Measurements from ENCODE around the gene SAP30BP. TPM values are rescaled to one million over a fixed set of nuclear protein-coding genes. Genes with fewer than 3 reads are reported as not detected.
A peak's percentile ranks its signal among the peaks of the same experiment; 100 is the strongest.

SAP30BP gene
- total RNA-seq, 2 experiments from 2014 or later = 81.4 to 92.7 TPM

- no peaks in the 10 kb centered on the region for H3K36me3 Mint-ChIP-seq
- H3K9me3 Mint-ChIP-seq = no peaks in the 10 kb centered on the region
- ChIA-PET POLR2A (interaction anchor here (1.1 kb wide), 1 partner anchor 17 kb away, joined by 3 read pairs; no protein-coding TSS in a partner anchor), CTCF (interaction anchor here (1.1 to 19.5 kb wide), 3 partner anchors 9 to 107 kb away, joined by 5 to 438 read pairs (median 69); partner anchors contain the start of gene SMIM5)
- H3K27ac Mint-ChIP-seq = no peak overlapping the region
- H3K4me3 Mint-ChIP-seq = no peak overlapping the region
- intact Hi-C loops (cut with micrococcal nuclease) = no loop called here
- DNase-seq = no peak
- peaks cover 5% of the 10 kb centered on the region for H3K4me1 Mint-ChIP-seq (ENCODE audit: low read depth)
- no peaks in the 10 kb centered on the region for H3K27me3 Mint-ChIP-seq
These were observed 24.9 kb upstream of the SAP30BP start for GRCh38 chr17:75642182-75642783.

- Mint-ChIP-seq H3K4me3 (no peak overlapping the region), H3K9me3 (no peaks in the 10 kb centered on the region), H3K27ac (no peak overlapping the region), H3K27me3 (no peaks in the 10 kb centered on the region), H3K36me3 (no peaks in the 10 kb centered on the region), H3K4me1 (ENCODE audit: low read depth) (peaks cover 5% of the 10 kb centered on the region)
- DNase-seq = no peak
- ChIA-PET POLR2A (no interaction called here), CTCF (interaction anchor here (7.7 to 19.5 kb wide), 2 partner anchors 10 to 106 kb away, joined by 69 to 438 read pairs; partner anchors contain the start of gene SMIM5)
- intact Hi-C loops (cut with micrococcal nuclease) = no loop called here
These were observed 24.1 kb upstream of the SAP30BP start for GRCh38 chr17:75642784-75643642.

GRCh38 chr17:75643643-75644017, 23.5 kb upstream of the SAP30BP start:
- no peaks in the 10 kb centered on the region for H3K9me3 Mint-ChIP-seq
- intact Hi-C loops (cut with micrococcal nuclease) = no loop called here
- ChIA-PET CTCF (interaction anchor here (7.7 to 19.5 kb wide), 2 partner anchors 11 to 105 kb away, joined by 69 to 438 read pairs; partner anchors contain the start of gene SMIM5), POLR2A (interaction anchor here (0.6 kb wide), 1 partner anchor 211 kb away, joined by 3 read pairs; no protein-coding TSS in a partner anchor)
- peaks cover 5% of the 10 kb centered on the region for H3K4me1 Mint-ChIP-seq (ENCODE audit: low read depth)
- no peak overlapping the region for H3K27ac Mint-ChIP-seq
- H3K4me3 Mint-ChIP-seq = no peak overlapping the region
- no peaks in the 10 kb centered on the region for H3K27me3 Mint-ChIP-seq
- H3K36me3 Mint-ChIP-seq = no peaks in the 10 kb centered on the region
- DNase-seq = no peak

- ChIA-PET POLR2A (no interaction called here), CTCF (interaction anchor here (1.2 to 19.5 kb wide), 3 partner anchors 13 to 103 kb away, joined by 4 to 438 read pairs (median 69); partner anchors contain the start of gene SMIM5)
- Mint-ChIP-seq H3K27me3 (no peaks in the 10 kb centered on the region), H3K4me3 (no peak overlapping the region), H3K36me3 (peaks cover 4% of the 10 kb centered on the region), H3K4me1 (ENCODE audit: low read depth) (peaks cover 5% of the 10 kb centered on the region), H3K9me3 (no peaks in the 10 kb centered on the region), H3K27ac (no peak overlapping the region)
- DNase-seq = no peak
- intact Hi-C loops (cut with micrococcal nuclease) = no loop called here
These were observed 21.6 kb upstream of the SAP30BP start for GRCh38 chr17:75645501-75645888.

GRCh38 chr17:75645889-75646637, 21.1 kb upstream of the SAP30BP start:
- no peak overlapping the region for H3K4me3 Mint-ChIP-seq
- ChIA-PET POLR2A (no interaction called here), CTCF (interaction anchor here (1.1 to 19.5 kb wide), 3 partner anchors 13 to 103 kb away, joined by 3 to 438 read pairs (median 69); partner anchors contain the start of gene SMIM5)
- intact Hi-C loops (cut with micrococcal nuclease) = no loop called here
- peaks cover 6% of the 10 kb centered on the region for H3K36me3 Mint-ChIP-seq
- H3K27ac Mint-ChIP-seq = no peak overlapping the region
- H3K4me1 Mint-ChIP-seq (ENCODE audit: low read depth) = peaks cover 5% of the 10 kb centered on the region
- peak; percentile 15 for DNase-seq
- H3K9me3 Mint-ChIP-seq = no peaks in the 10 kb centered on the region
- H3K27me3 Mint-ChIP-seq = no peaks in the 10 kb centered on the region

- Mint-ChIP-seq H3K4me3 (no peak overlapping the region), H3K27me3 (no peaks in the 10 kb centered on the region), H3K36me3 (peaks cover 6% of the 10 kb centered on the region), H3K4me1 (ENCODE audit: low read depth) (peaks cover 5% of the 10 kb centered on the region), H3K27ac (no peak overlapping the region), H3K9me3 (no peaks in the 10 kb centered on the region)
- intact Hi-C loops (cut with micrococcal nuclease) = no loop called here
- no peak for DNase-seq
- ChIA-PET CTCF (interaction anchor here (1.1 to 19.5 kb wide), 3 partner anchors 14 to 102 kb away, joined by 3 to 438 read pairs (median 69); partner anchors contain the start of gene SMIM5), POLR2A (no interaction called here)
These were observed 20.5 kb upstream of the SAP30BP start for GRCh38 chr17:75646638-75646992.

- no peak for DNase-seq
- peaks cover 6% of the 10 kb centered on the region for H3K36me3 Mint-ChIP-seq
- no peaks in the 10 kb centered on the region for H3K27me3 Mint-ChIP-seq
- intact Hi-C loops (cut with micrococcal nuclease) = no loop called here
- POLR2A ChIA-PET = no interaction called here
- H3K4me1 Mint-ChIP-seq (ENCODE audit: low read depth) = peaks cover 5% of the 10 kb centered on the region
- H3K4me3 Mint-ChIP-seq = no peak overlapping the region
- no peak overlapping the region for H3K27ac Mint-ChIP-seq
- H3K9me3 Mint-ChIP-seq = no peaks in the 10 kb centered on the region
- CTCF ChIA-PET = interaction anchor here (1.1 to 19.5 kb wide), 3 partner anchors 14 to 102 kb away, joined by 3 to 438 read pairs (median 69); partner anchors contain the start of gene SMIM5
These were observed 20.1 kb upstream of the SAP30BP start for GRCh38 chr17:75647061-75647460.

- intact Hi-C loops (cut with micrococcal nuclease) = no loop called here
- H3K4me3 Mint-ChIP-seq = no peak overlapping the region
- H3K9me3 Mint-ChIP-seq = no peaks in the 10 kb centered on the region
- no peak for DNase-seq
- H3K36me3 Mint-ChIP-seq = peaks cover 6% of the 10 kb centered on the region
- peaks cover 5% of the 10 kb centered on the region for H3K4me1 Mint-ChIP-seq (ENCODE audit: low read depth)
- no peaks in the 10 kb centered on the region for H3K27me3 Mint-ChIP-seq
- POLR2A ChIA-PET = no interaction called here
- no peak overlapping the region for H3K27ac Mint-ChIP-seq
- CTCF ChIA-PET = interaction anchor here (7.7 kb wide), 1 partner anchor 15 kb away, joined by 69 read pairs; the partner anchor contains the start of gene SMIM5
These were observed 19.2 kb upstream of the SAP30BP start for GRCh38 chr17:75647921-75648320.

GRCh38 chr17:75649687-75650086, 17.5 kb upstream of the SAP30BP start:
- H3K4me3 Mint-ChIP-seq = no peak overlapping the region
- DNase-seq = no peak
- ChIA-PET CTCF (interaction anchor here (0.6 to 7.3 kb wide), 5 partner anchors 8 to 103 kb away, joined by 3 to 40 read pairs (median 5); partner anchors contain the start of gene SMIM5), POLR2A (no interaction called here)
- no peak overlapping the region for H3K27ac Mint-ChIP-seq
- H3K4me1 Mint-ChIP-seq (ENCODE audit: low read depth) = peaks cover 5% of the 10 kb centered on the region
- no peaks in the 10 kb centered on the region for H3K9me3 Mint-ChIP-seq
- no peaks in the 10 kb centered on the region for H3K27me3 Mint-ChIP-seq
- intact Hi-C loops (cut with micrococcal nuclease) = no loop called here
- H3K36me3 Mint-ChIP-seq = peaks cover 10% of the 10 kb centered on the region

- Mint-ChIP-seq H3K9me3 (no peaks in the 10 kb centered on the region), H3K27me3 (no peaks in the 10 kb centered on the region), H3K4me3 (no peak overlapping the region), H3K4me1 (ENCODE audit: low read depth) (peaks cover 4% of the 10 kb centered on the region), H3K27ac (no peak overlapping the region), H3K36me3 (peaks cover 10% of the 10 kb centered on the region)
- DNase-seq = no peak
- ChIA-PET POLR2A (no interaction called here), CTCF (interaction anchor here (0.9 to 8.3 kb wide), 5 partner anchors 17 to 146 kb away, joined by 3 to 70 read pairs (median 4); partner anchors contain the start of gene SMIM5)
- intact Hi-C loops (cut with micrococcal nuclease) = no loop called here
These were observed 16.3 kb upstream of the SAP30BP start for GRCh38 chr17:75650874-75651273.

GRCh38 chr17:75652341-75652740, 14.8 kb upstream of the SAP30BP start:
- Mint-ChIP-seq H3K4me3 (no peak overlapping the region), H3K36me3 (peaks cover 11% of the 10 kb centered on the region), H3K9me3 (no peaks in the 10 kb centered on the region), H3K4me1 (ENCODE audit: low read depth) (no peaks in the 10 kb centered on the region), H3K27me3 (no peaks in the 10 kb centered on the region), H3K27ac (no peak overlapping the region)
- ChIA-PET POLR2A (no interaction called here), CTCF (interaction anchor here (0.8 to 8.3 kb wide), 7 partner anchors 18 to 171 kb away, joined by 3 to 70 read pairs (median 3); partner anchors contain the start of gene SMIM5)
- intact Hi-C loops (cut with micrococcal nuclease) = no loop called here
- DNase-seq = no peak

All from activated CD4-positive, alpha-beta memory T cell treated with anti-CD3 and anti-CD28 coated beads for 36 hours (primary cell).